Measurements from ENCODE around the gene APMAP. TPM values are rescaled to one million over a fixed set of nuclear protein-coding genes. Genes with fewer than 3 reads are reported as not detected.

Gene APMAP
- total RNA-seq, 2 donors from 2014 or later, result 70.5 to 93.8 TPM

- Histone ChIP-seq H3K9me3 (no peaks in the 10 kb centered on the region), H3K36me3 (peaks cover 3 to 4% of the 10 kb centered on the region in 2 donors), H3K27ac (no peak overlapping the region), H3K4me3 (no peak overlapping the region), H3K27me3 (replicated peaks; ENCODE audit: insufficient read depth) (no peaks in the 10 kb centered on the region), H3K4me1 (replicated peaks) (no peaks in the 10 kb centered on the region)
- 84% methylated on average over 7 of the region's 7 CpGs for WGBS
- intact Hi-C loops (cut with DNase I), result no loop called here
- DNase-seq (ENCODE audit: low spot score), result no peak
- TF ChIP-seq CTCF (IDR thresholded peaks at IDR 0.05), result no peak
- TF ChIP-seq POLR2AphosphoS5 (IDR thresholded peaks at IDR 0.05), result no peak
- TF ChIP-seq POLR2A (IDR thresholded peaks at IDR 0.05), result no peak
These were observed 27.3 kb downstream of the APMAP start for GRCh38 chr20:24965065-24965919.

GRCh38 chr20:24964506-24964840 lies 28.1 kb downstream of the APMAP start:
- Histone ChIP-seq H3K9me3 (no peaks in the 10 kb centered on the region), H3K27me3 (replicated peaks; ENCODE audit: insufficient read depth) (no peaks in the 10 kb centered on the region), H3K4me3 (no peak overlapping the region), H3K36me3 (peaks cover 3 to 4% of the 10 kb centered on the region in 2 donors), H3K27ac (no peak overlapping the region), H3K4me1 (replicated peaks) (no peaks in the 10 kb centered on the region)
- DNase-seq (ENCODE audit: low spot score), result no peak
- TF ChIP-seq POLR2AphosphoS5 (IDR thresholded peaks at IDR 0.05) (no peak), CTCF (IDR thresholded peaks at IDR 0.05) (no peak), POLR2A (IDR thresholded peaks at IDR 0.05) (no peak)
- 90% methylated on average over 9 of the region's 9 CpGs for WGBS
- intact Hi-C loops (cut with DNase I), result no loop called here

GRCh38 chr20:24963672-24964505 lies 28.7 kb downstream of the APMAP start:
- no peaks in the 10 kb centered on the region for H3K9me3 ChIP-seq
- H3K27me3 ChIP-seq (replicated peaks; ENCODE audit: insufficient read depth), result no peaks in the 10 kb centered on the region
- TF ChIP-seq POLR2AphosphoS5 (IDR thresholded peaks at IDR 0.05) (no peak), CTCF (IDR thresholded peaks at IDR 0.05) (no peak), POLR2A (IDR thresholded peaks at IDR 0.05) (no peak)
- no peaks in the 10 kb centered on the region for H3K36me3 ChIP-seq
- intact Hi-C loops (cut with DNase I), result no loop called here
- WGBS, result 96% methylated on average over 20 of the region's 21 CpGs
- DNase-seq (ENCODE audit: low spot score), result no peak
- no peaks in the 10 kb centered on the region for H3K4me1 ChIP-seq (replicated peaks)
- no peak overlapping the region for H3K27ac ChIP-seq
- no peak overlapping the region for H3K4me3 ChIP-seq

- Histone ChIP-seq H3K4me1 (replicated peaks) (no peaks in the 10 kb centered on the region), H3K36me3 (no peaks in the 10 kb centered on the region), H3K27me3 (replicated peaks; ENCODE audit: insufficient read depth) (no peaks in the 10 kb centered on the region), H3K4me3 (no peak overlapping the region), H3K9me3 (no peaks in the 10 kb centered on the region), H3K27ac (no peak overlapping the region)
- TF ChIP-seq POLR2AphosphoS5 (IDR thresholded peaks at IDR 0.05), result no peak
- no peak for TF ChIP-seq CTCF (IDR thresholded peaks at IDR 0.05)
- TF ChIP-seq POLR2A (IDR thresholded peaks at IDR 0.05), result no peak
- no peak for DNase-seq (ENCODE audit: low spot score)
- intact Hi-C loops (cut with DNase I), result no loop called here
- 88% methylated on average over 6 of the region's 6 CpGs for WGBS
These were observed 30.0 kb downstream of the APMAP start for GRCh38 chr20:24962510-24962909.

All from prostate gland (tissue), 2 donors.